H1 (cell line): ENCODE measurements around the gene EFHB. TPM values are rescaled to one million over a fixed set of nuclear protein-coding genes. Genes with fewer than 3 reads are reported as not detected.
"Not testable (repeated sequence)": the region's sequence is repeated elsewhere in the genome, so short reads cannot be mapped to it uniquely, and the experiment has no call there.

Source experiments
- CTCF ChIA-PET: fragments of 300-600 bp; sonication (Branson Sonifier 250); formaldehyde crosslinking; loops from one replicate; lab custom pipeline; 2021; ENCODE audit not compliant: partially characterized antibody; lab: Charles Lee
- POLR2A ChIA-PET: fragments of 300-600 bp; sonication (Branson Sonifier 250); formaldehyde crosslinking; loops from one replicate; lab custom pipeline; 2021; ENCODE audit warnings: inconsistent platforms; ENCODE audit not compliant: partially characterized antibody; lab: Charles Lee
- DNase-seq, 2 experiments: peaks; one replicate each; pipeline versions ENCODE4 v3.0.0 to v3.0.0-alpha.2; 2010 to 2022; ENCODE audit warnings: low spot score in 2 of 2, low read depth in 1 of 2, mixed read lengths in 1 of 2
- FAIRE-seq: peaks from 2 replicates; lab custom pipeline; 2011; peaks lifted over from hg19 to GRCh38; lab: Jason Lieb, UNC
- H2AFZ ChIP-seq: 2 replicates; pipeline ENCODE4 v1.8.1; 2012; ENCODE audit warnings: low read length, inconsistent platforms
- H2AK5ac ChIP-seq: 2 replicates; pipeline ENCODE4 v1.6.1; 2013; ENCODE audit warnings: low read depth, low read length
- H2BK120ac ChIP-seq: replicated peaks from 2 replicates; pipeline ENCODE3; 2013; ENCODE audit warnings: low read depth, low read length, inconsistent platforms
- H2BK12ac ChIP-seq: 2 replicates; pipeline ENCODE4 v1.6.1; 2013; ENCODE audit warnings: low read depth, low read length
- H2BK15ac ChIP-seq: 2 replicates; pipeline ENCODE4 v1.6.1; 2013; ENCODE audit warnings: low read length
- H2BK20ac ChIP-seq: 2 replicates; pipeline ENCODE4 v1.6.1; 2013; ENCODE audit warnings: low read length
- H2BK5ac ChIP-seq: 2 replicates; pipeline ENCODE4 v1.6.1; 2013; ENCODE audit warnings: low read depth, low read length
- H3K14ac ChIP-seq: 2 replicates; pipeline ENCODE4 v1.6.1; 2013; ENCODE audit warnings: inconsistent platforms; ENCODE audit not compliant: insufficient read length
- H3K18ac ChIP-seq: 2 replicates; pipeline ENCODE4 v1.6.1; 2013; ENCODE audit warnings: low read length; ENCODE audit errors: extremely low read depth
- H3K23ac ChIP-seq: 2 replicates; pipeline ENCODE4 v1.6.1; 2013; ENCODE audit warnings: inconsistent platforms; ENCODE audit not compliant: insufficient read length
- H3K23me2 ChIP-seq: 2 replicates; pipeline ENCODE4 v1.6.1; 2013; ENCODE audit warnings: low read depth, low read length
- H3K27ac ChIP-seq: 2 replicates; pipeline ENCODE4 v1.6.1; 2011; ENCODE audit warnings: low read depth, low read length, inconsistent platforms
- H3K27me3 ChIP-seq, 4 experiments: replicated peaks in 1 of 4; 1 replicate in 1 of 4; 2 replicates in 3 of 4; pipeline versions ENCODE4 v1.6.1 to v1.8.1; 2011 to 2013; ENCODE audit warnings: low read length in 3 of 4, mild to moderate bottlenecking in 3 of 4, inconsistent platforms in 2 of 4, mixed read lengths in 2 of 4, moderate library complexity in 1 of 4; ENCODE audit not compliant: control insufficient read depth in 3 of 4, insufficient read depth in 3 of 4; ENCODE audit errors: extremely low read depth in 1 of 4
- H3K36me3 ChIP-seq, 4 experiments: 2 replicates each; pipeline versions ENCODE4 v1.6.1 to v1.8.1; 2011 to 2013; ENCODE audit warnings: mild to moderate bottlenecking in 4 of 4, low read length in 3 of 4, moderate library complexity in 2 of 4, control low read depth in 1 of 4, inconsistent platforms in 1 of 4; ENCODE audit not compliant: insufficient read depth in 4 of 4, control insufficient read depth in 2 of 4
- H3K4ac ChIP-seq: replicated peaks from 2 replicates; pipeline ENCODE3; 2013; ENCODE audit warnings: low read length, low read depth, mixed read lengths, inconsistent platforms; ENCODE audit not compliant: insufficient read length
- H3K4me1 ChIP-seq, 4 experiments: replicated peaks in 1 of 4; 1 replicate in 1 of 4; 2 replicates in 3 of 4; pipeline versions ENCODE4 v1.6.1 to v1.8.1; 2011 to 2013; ENCODE audit warnings: low read length in 3 of 4, inconsistent platforms in 2 of 4, mixed read lengths in 1 of 4; ENCODE audit not compliant: insufficient read depth in 4 of 4, control insufficient read depth in 3 of 4
- H3K4me2 ChIP-seq, 2 experiments: 2 replicates each; pipeline versions ENCODE4 v1.6.1 to v1.8.1; 2011 to 2013; ENCODE audit warnings: low read depth in 2 of 2, low read length in 2 of 2, control low read depth in 1 of 2, inconsistent platforms in 1 of 2, mild to moderate bottlenecking in 1 of 2; ENCODE audit not compliant: insufficient read depth in 1 of 2
- H3K4me3 ChIP-seq, 4 experiments: fragments of 200-600, 300-600 bp in 1 of 4; sonication (generic), shearing (Covaris generic), sonication (Bioruptor Twin) in 1 of 4; 2 replicates each; pipeline versions ENCODE4 v1.5.1 to v1.8.1; 2011 to 2016; ENCODE audit warnings: low read length in 4 of 4, low read depth in 3 of 4, control low read depth in 2 of 4, inconsistent platforms in 2 of 4, mild to moderate bottlenecking in 2 of 4, mixed read lengths in 1 of 4, moderate library complexity in 1 of 4; ENCODE audit not compliant: insufficient read depth in 2 of 4; ENCODE audit errors: extremely low read depth in 1 of 4
- H3K56ac ChIP-seq: replicated peaks from 2 replicates; pipeline ENCODE3; 2013; ENCODE audit warnings: low read depth, mild to moderate bottlenecking, mixed read lengths, low read length, inconsistent platforms; ENCODE audit not compliant: insufficient read length
- H3K79me1 ChIP-seq: 2 replicates; pipeline ENCODE4 v1.6.1; 2013; ENCODE audit warnings: low read depth, low read length, control low read depth
- H3K79me2 ChIP-seq, 2 experiments: 2 replicates each; pipeline versions ENCODE4 v1.6.1 to v1.8.1; 2012 to 2013; ENCODE audit warnings: low read length in 2 of 2, mild to moderate bottlenecking in 2 of 2, inconsistent platforms in 1 of 2; ENCODE audit not compliant: insufficient read depth in 2 of 2, control insufficient read depth in 1 of 2
- H3K9ac ChIP-seq, 4 experiments: replicated peaks in 1 of 4; 1 replicate in 1 of 4; 2 replicates in 3 of 4; pipeline versions ENCODE4 v1.6.1 to v1.8.1; 2011 to 2013; ENCODE audit warnings: low read depth in 3 of 4, low read length in 3 of 4, control low read depth in 2 of 4, mild to moderate bottlenecking in 2 of 4, moderate library complexity in 2 of 4, inconsistent platforms in 1 of 4; ENCODE audit errors: extremely low read depth in 1 of 4
- H3K9me3 ChIP-seq, 2 experiments: 2 replicates each; pipeline versions ENCODE4 v1.6.1 to v1.8.1; 2012 to 2013; ENCODE audit warnings: mild to moderate bottlenecking in 2 of 2, moderate library complexity in 2 of 2, control low read depth in 1 of 2, inconsistent platforms in 1 of 2, low read depth in 1 of 2, low read length in 1 of 2, mixed read lengths in 1 of 2; ENCODE audit not compliant: insufficient read depth in 2 of 2
- H4K20me1 ChIP-seq, 2 experiments: replicated peaks in 1 of 2; 2 replicates each; pipeline versions ENCODE3 to v1.8.1; 2011 to 2013; ENCODE audit warnings: inconsistent platforms in 2 of 2, low read length in 2 of 2, mild to moderate bottlenecking in 1 of 2; ENCODE audit not compliant: insufficient read depth in 2 of 2, control insufficient read depth in 1 of 2
- H4K5ac ChIP-seq: 2 replicates; pipeline ENCODE4 v1.6.1; 2013; ENCODE audit warnings: low read length, low read depth, mixed read lengths, inconsistent platforms; ENCODE audit not compliant: insufficient read length
- H4K8ac ChIP-seq: 2 replicates; pipeline ENCODE4 v1.8.0; 2013; ENCODE audit warnings: mild to moderate bottlenecking, moderate library complexity, low read length, inconsistent platforms; ENCODE audit not compliant: insufficient read depth; ENCODE audit errors: extremely low read depth
- H4K91ac ChIP-seq: replicated peaks from 2 replicates; pipeline ENCODE3; 2013; ENCODE audit warnings: low read length, mixed read lengths, inconsistent platforms; ENCODE audit not compliant: insufficient read length
- WGBS, 2 experiments: shearing (Covaris generic) in 1 of 2; methylation state at CpG; one replicate each; pipeline versions ENCODE4 v1.1.6 to v1.1.7; 2013 to 2015; ENCODE audit warnings: low lambda C conversion rate in 2 of 2, mixed read lengths in 2 of 2, inconsistent platforms in 1 of 2, low coverage in 1 of 2, missing lambda C conversion rate in 1 of 2; ENCODE audit not compliant: insufficient replicate concordance in 2 of 2, insufficient coverage in 1 of 2, insufficient read length in 1 of 2; ENCODE audit errors: extremely low coverage in 1 of 2, missing lambda C conversion rate in 1 of 2; 5-methylcytosine and 5-hydroxymethylcytosine counted together
- polyA plus RNA-seq, 7 experiments: library from polyadenylated mRNA; depleted of rRNA in 3 of 7; stranded (reverse) in 5 of 7; unstranded in 2 of 7; fragments of >200 nt in 5 of 7; fragments of 200-250 nt in 2 of 7; gene quantifications; 1 replicate in 5 of 7; 2 replicates in 1 of 7; 4 replicates in 1 of 7; pipeline versions ENCODE4 v1.2.1 to v1.2.3, GENCODE V29; 2011 to 2013; ENCODE audit warnings: missing spikeins in 2 of 7, mixed read lengths in 2 of 7
- total RNA-seq: library from RNA; stranded (reverse); fragmentation: NEBNext Ultra II Directional; extraction: Animal tissue kit (Norgen Biotek cat#: 25700); gene quantifications from 2 replicates; pipeline ENCODE4 v1.2.1, GENCODE V29; 2021

The EFHB gene
- total and polyA plus RNA-seq, 2 of the 8 experiments (the other 6 are each of a cell fraction or from before 2014, with no cell fraction given): 0.12 to 1.3 TPM

DNA sequence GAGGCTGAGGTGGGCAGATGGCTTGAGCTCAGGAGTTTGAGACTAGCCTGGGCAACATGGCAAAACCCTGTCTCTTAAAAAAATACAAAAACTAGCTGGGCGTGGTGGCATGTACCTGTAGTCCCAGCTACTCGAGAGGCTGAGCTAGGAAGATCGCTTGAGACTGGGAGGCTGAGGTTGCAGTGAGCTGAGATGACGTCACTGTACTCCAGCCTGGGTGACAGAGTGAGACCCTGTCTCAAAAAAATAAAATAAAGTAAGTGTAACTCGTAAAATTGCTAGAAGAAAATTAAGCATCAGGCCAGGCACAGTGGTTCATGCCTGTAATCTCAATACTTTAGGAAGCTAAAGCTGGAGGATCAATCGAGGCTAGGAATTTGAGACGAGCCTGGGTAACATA lies 34.2 kb downstream of the EFHB start:
- H4K20me1 ChIP-seq, H3K79me2 ChIP-seq, H3K36me3 ChIP-seq, H4K8ac ChIP-seq, H3K4me2 ChIP-seq, H3K9me3 ChIP-seq, H2BK120ac ChIP-seq, H3K27ac ChIP-seq, FAIRE-seq, H3K9ac ChIP-seq, H3K4me3 ChIP-seq, H2BK12ac ChIP-seq, H2BK5ac ChIP-seq, H2BK20ac ChIP-seq, H2BK15ac ChIP-seq, H3K23ac ChIP-seq, H3K4me1 ChIP-seq, H3K23me2 ChIP-seq, CTCF ChIA-PET, H4K91ac ChIP-seq, DNase-seq, H3K4ac ChIP-seq, H3K14ac ChIP-seq, H2AFZ ChIP-seq, H3K56ac ChIP-seq, H4K5ac ChIP-seq, H2AK5ac ChIP-seq, H3K27me3 ChIP-seq, H3K79me1 ChIP-seq, H3K18ac ChIP-seq, POLR2A ChIA-PET: not testable (repeated sequence)
- 89% methylated on average over 7 of the region's 7 CpGs; no CpG with 5 or more reads in 1 of the 2 experiments for WGBS, 2 experiments
